Effector CD4-positive, alpha-beta T cell (primary cell): Measurements from ENCODE around the gene GLTPD2.
"Not testable (repeated sequence)": the region's sequence is repeated elsewhere in the genome, so short reads cannot be mapped to it uniquely, and the experiment has no call there.

Source experiments
- DNase-seq: peaks from one replicate; pipeline ENCODE4 v3.0.0-alpha.2; 2020

Gene GLTPD2

DNA sequence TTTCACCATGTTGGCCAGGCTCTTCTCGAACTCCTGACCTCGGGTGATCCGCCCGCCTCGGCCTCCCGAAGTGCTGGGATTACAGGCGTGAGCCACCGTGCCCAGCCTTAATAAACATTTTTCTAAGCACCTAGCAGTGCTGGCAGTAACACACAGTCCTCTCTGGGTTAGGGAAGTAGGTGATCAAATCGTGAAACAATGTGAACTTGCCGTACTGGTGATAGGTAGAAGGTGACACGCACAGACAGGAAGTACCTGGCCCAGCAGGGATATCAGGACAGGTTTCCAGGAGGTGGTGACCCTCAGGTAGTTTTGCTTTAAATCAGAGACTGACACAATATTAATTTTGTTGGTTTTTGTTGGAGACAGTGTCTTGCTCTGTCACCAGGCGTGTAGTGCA is 22.7 kb downstream of the GLTPD2 start:
- no peak for DNase-seq

DNA sequence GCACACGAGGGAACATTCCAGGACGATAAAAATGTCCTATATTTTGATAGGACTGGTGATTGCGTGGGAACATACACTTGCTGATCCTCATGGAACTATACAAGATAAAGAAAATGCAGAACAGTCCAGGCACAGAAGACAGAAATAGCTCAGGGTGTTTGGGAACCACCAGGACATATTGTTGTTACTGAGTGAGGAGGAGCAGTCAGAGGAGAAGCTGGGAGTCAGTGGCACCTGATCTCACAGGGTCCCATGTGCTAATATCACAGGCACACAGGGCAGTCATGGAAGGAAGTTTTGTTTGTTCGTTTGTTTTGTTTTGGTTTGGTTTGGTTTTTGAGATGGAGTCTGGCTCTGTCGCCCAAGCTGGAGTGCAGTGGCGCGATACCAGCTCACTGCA is 23.9 kb downstream of the GLTPD2 start:
- no peak for DNase-seq

DNA sequence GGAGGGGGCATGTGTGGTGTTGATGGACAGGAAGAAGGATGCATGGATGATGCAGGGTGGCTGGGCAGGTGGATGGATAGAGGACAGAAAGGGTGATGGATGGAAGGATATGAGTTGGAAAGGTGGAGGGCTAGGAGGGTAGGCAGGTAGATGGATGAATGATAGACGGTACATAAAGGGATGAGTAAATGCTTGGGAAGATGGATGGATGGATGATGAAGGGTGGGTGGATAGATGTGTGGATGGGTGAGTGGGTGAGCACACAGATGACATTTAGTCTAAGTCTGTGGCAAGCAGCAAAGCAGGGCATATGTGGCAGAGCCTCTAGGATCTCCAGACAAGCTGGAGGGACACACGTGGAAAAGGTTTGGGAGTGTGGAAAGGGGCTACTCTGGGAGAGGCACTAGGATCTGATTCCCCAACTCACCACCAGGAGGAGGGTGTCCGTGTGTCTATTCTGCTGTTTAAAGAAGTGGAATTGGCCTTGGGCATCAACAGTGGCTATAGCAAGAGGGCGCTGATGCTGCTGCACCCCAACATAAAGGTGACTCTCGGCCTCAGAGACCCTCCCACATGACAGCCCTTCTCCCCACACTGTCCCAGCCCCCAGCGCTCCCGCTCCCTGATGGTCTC is 26.4 kb downstream of the GLTPD2 start:
- DNase-seq, result no peak

DNA sequence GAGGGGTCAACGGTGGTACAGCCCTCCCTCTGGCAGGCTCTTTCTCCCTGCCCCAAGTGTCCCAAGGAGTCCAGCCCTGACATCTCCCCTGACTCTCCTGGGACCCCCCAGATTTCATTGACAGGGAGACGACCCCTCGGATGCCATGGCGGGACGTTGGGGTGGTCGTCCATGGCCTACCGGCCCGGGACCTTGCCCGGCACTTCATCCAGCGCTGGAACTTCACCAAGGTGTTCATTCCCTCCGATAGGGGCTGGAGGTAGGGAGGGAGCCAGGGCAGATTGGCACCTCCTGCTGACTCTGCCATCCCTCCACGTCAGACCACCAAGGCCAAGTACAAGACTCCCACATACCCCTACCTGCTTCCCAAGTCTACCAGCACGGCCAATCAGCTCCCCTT is 28.1 kb downstream of the GLTPD2 start:
- no peak for DNase-seq

DNA sequence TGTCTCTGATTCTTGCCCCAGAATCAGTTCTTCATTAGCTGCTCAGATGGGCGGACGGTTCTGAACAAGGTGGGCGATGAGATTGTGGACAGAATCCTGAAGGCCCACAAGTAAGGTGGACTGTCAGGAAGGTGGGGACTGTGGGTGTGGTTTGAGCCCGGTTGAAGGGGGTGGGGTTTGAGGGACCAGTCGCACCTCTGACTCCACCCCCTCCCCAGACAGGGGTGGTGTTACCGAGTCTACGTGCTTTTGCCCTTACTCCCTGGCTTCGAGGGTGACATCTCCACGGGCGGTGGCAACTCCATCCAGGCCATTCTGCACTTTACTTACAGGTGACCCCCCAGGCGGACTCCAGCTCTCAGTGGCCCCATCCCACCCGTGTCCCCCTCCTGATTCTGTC is 29.5 kb downstream of the GLTPD2 start:
- no peak for DNase-seq

DNA sequence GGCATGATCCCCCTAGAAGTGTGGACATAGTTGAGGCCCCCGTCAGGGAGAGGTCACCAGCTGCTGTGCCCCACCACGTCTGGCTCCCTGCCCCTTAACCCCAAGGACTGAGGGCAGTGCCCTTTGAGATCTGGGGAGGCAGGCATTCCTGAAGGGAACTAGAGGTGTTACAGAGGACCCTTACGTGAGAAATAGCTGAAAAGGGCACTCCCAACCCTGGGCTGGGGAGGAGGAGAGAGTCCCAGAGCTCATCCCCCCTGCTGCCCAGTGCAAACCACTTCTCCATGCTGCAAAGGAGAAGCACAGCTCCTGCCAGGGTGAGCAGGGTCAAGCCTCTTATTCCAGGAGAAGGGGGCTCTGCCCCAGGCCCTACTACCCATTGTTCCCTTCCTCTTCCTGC is 34.1 kb downstream of the GLTPD2 start:
- no peak for DNase-seq

DNA sequence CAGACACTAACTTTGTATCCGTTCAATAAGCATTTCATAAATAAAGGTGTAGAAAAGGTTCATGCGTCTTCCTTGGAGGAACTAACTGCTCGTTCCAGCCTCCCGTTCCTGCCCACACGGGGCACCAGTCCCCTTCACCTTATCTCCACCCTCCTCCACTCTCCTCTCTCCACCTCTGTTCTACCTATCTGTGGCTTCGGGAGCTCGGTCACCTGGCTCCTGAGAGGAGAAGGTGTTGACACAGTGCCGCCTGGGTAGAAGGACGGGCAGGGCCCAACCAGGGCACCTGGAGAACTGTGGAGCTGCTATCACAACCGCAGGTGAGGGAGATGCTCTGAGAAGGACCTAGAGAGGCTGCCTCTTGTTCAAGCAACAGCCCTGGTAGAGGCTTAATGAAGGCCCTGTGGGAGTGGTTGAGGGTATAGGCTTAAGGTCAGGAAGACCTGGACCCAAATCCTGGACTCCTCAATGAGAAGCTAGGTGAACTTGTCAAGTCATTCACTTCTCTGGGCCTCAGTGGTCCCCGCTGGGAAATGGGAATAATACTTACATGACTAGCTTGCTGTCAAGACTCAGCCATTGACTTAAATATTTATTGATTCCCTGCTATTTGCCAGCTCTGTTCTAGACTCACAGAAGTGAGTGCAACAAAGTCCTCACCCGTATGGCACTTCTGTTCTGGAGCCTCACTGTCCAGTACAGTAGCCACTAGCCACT is 34.8 kb downstream of the GLTPD2 start:
- no peak for DNase-seq

DNA sequence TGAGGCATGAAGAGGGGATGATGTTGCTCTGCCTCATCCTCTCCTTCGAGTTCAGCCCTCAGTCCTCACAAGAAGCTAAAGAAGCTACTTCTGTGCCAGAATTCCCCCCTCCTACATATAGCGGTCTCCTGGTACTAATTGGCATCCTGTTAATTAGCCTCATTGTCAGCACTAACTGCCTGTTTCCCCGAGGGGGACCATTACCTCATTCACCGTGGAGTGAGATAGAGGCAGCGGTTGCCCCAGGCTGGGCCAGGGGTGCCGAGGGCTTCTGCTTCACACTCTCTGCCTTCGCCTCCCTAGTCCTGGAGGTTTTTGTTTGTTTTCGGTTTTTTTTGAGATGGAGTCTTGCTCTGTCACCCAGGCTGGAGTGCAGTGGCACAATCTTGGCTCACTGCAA is 38.6 kb downstream of the GLTPD2 start:
- DNase-seq, result no peak

DNA sequence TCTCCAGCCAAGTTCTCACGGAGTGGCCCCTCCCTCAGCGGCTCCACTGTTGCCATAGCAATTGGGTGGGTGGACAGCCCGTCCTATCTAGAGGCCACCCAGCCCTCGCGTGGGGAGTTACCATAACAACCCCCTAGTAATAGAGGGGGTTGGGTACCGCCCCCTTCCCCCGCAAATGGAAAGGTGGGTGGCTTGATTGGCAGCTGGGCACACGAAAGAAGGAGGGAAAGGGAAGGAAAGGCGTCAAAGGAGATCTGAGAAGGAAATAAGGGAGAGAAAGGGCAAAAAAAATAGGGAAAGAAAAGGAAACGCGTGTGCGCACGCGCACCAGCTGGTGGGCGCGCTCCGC is 44.0 kb downstream of the GLTPD2 start:
- DNase-seq, result not testable (repeated sequence)

DNA sequence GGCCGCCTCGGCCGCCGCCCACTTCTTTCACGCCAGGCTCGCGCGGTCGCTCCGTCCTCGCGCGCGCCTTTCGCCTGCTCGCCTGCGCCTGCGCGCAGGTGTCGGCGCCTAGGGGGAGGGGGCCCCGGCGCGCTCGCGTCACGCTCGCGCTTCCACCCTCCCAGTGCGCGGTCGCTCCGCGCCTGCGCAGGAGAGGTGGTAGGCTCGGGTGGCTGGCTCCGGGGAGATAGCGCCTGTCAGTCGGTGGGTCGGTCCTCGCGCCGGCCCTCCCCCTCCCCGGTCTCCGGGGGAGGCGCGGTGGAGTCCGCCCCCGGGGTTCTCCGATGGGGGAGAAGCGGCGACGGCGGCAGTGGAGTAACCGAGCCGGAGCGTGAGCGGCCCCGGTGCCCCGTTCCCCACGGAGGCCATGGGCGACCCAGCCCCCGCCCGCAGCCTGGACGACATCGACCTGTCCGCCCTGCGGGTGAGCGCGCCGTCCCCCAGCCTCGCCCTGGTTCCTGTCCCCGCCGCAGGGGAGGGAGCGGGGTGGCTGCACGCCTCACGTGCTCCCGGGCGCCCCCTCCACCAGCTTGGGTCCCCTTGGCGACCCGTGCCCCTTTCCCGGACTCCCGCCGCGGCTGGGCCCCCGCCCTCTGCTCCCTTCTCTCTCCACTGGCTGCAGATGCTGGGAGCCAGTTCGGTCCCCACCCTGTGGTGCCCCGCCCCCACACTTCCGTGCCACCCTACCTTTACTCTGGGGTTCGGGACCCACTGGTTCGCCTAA is 44.6 kb downstream of the GLTPD2 start, which contains the start of gene MINK1:
Gene MINK1, plus strand, starts transcription at position 163 of the 763 bp plus-strand sequence. Its CDS starts 244 bp downstream, at position 407.
- DNase-seq, result peak; percentile 84

DNA sequence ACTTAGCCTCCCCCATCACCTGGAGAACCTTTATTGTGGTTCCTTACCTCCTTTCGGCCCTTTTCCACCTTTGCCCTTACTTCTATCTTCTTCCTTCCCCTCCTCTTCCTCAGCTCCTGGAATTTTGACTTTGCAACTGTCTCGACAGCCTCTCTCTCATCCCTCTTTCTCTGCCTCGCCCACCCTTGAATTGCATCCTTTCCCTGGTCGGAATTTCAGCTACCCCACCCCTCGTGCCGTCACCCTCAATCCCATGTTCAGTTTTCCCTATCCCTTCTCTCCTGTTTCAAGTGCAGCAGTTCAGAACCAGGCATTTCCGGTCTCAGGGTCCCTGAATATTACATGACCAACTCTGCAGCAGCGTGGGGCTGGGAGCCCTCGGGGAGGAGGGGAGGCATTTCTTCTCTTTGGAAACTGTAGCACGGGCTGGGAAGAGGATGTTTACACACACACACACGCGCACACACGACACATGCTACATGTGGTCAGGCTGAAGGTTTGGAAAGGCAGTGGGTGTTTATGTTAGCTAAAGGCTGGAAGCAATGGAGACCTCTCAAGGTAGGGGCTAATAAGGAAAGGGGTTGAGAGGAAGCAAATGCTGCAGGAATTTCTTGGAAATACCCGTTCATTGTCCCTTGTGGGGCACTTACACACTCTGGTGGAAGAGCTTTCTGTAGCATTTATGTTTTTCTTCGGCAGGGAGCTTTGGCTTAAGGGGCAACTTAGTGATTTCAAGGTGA is 45.3 kb downstream of the GLTPD2 start:
- no peak for DNase-seq

DNA sequence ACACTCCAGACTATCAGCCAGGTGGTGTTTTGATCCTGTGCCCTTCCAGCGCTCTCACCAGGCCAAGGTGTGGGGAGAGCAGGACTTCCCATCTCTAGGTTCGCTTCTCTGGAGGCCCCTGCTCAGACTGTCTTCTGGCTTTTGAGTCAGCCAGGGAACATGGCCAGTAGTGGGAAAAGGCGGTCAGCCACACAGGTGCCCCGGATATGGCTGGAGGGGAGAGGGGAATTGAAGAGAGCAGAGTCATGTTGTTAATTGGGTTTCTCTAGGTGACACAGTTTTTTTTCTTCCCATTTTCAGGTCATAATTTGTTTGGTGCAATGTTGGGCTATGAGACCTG is 45.9 kb downstream of the GLTPD2 start:
- DNase-seq, result no peak

DNA sequence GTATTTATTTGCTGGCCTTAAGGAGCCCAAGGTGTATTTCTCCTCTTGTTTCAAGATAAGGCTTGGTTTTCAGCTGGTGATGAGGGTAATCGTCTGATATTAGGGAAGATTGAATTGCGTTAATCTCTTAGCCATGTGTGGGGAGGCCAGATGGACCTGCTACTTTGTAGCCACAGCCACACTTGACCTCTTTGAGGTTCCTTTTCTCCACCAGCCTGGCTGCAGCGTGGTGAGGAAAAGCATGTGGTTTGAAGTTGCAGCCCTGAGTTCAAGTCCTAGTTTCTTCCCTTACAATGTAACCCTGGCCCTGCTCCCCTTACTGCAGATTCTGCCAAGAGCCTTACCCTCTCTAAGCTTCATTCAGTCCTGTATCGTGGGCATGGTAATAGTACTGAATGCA is 47.5 kb downstream of the GLTPD2 start:
- DNase-seq, result no peak

DNA sequence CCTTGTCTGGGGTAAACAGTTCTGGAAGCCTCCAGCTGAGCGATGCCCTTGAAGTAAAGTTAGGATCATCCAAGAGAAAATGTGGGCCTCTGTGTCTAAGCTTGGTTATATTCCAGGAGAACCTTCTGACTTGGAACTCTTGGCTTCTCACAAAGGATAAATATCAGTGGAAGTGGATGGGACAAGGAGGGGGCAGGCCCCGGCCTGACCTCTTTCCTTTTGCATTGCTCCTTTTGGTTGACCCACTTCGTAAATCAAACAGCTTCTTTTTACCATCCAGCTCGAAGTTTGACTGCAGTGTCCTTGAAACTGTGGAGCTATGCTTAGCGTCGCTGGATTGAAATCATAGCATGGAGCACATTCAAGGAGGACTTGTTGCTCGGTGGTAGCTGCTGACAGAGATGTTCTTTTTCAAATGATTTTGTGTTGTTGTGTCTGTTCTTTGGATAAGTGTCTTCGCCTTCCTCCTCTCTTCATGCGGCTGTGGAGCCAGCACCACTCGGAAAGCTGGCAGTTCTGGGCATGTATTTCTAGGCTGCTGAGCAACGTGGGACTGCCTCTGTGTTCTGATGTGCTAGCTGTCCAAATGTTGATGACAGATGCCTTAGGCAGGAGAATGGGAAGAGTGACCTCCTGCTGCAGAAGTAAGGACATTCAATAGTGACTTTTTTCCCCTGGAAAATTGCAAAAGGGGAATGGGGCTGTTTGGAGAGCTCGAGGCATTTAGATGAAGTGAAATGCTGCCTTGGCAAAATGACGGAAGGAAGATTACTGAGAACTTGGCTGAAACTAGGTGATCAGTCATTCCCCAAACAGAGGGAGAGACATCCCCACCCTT is 48.9 kb downstream of the GLTPD2 start:
- DNase-seq, result no peak

DNA sequence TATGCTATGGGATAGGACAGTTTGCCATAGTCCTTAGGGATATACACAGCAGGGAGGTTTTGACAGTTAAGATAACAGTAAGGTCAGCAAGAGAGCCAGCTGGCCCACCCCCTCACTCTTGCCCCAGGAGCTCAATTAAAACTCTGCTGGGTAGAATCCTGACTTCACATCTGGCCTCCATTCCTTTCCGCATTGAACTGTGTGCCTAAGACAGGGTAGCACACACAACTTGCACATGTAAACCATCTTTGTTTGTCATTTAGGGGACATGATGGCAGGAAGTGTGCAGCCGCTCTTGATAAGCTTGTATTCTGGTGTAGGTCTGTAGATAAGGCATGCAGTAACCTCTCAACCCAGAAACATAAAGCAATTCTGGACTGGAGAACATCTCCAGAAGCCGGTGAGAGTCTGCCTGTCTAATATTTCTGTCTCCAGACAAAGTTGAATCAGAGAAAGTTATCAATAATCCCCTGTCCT is 49.6 kb downstream of the GLTPD2 start:
- DNase-seq, result no peak

DNA sequence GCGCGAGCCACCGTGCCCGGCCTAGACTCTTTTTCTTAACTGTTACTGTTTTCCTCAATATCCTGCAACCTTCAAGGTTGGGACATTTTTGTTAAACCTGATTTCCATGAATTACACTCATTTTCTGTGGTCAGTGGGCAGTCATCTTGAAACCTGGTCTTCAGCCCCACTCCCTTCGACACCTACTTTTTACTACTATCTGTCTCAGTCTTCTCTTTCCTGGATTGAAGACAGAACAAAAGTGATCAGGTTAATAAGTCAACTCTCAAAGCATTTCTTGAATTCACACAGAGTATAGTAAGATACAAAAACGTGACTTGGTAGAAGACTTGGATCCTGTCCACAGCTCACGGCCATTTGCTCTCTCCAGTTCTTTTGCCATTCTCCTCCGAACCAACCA is 50.5 kb downstream of the GLTPD2 start:
- no peak for DNase-seq
